ENCODE results near the gene GET4. TPM values are rescaled to one million over a fixed set of nuclear protein-coding genes. Genes with fewer than 3 reads are reported as not detected.

GET4 gene
- total and polyA plus RNA-seq, 2 of the 8 experiments (the other 6 are each of a cell fraction or from before 2014, with no cell fraction given) = 56.7 to 74.1 TPM

GRCh38 chr7:834277-834676 lies 42.1 kb upstream of the GET4 start:
- CTCF ChIA-PET (ENCODE audit: partially characterized antibody) = interaction anchor here (1.0 to 2.2 kb wide), 2 partner anchors 12 to 46 kb away, joined by 3 to 6 read pairs; no protein-coding TSS in a partner anchor
- H2AFZ ChIP-seq (ENCODE audit: low read length) = no peak overlapping the region

More at GRCh38 chr7:834277-834676, 42.1 kb upstream of the GET4 start:
- Histone ChIP-seq H2BK12ac (ENCODE audit: low read depth, low read length) (no peak overlapping the region), H3K18ac (ENCODE audit: extremely low read depth, low read length) (no peak overlapping the region), H3K4me2 (ENCODE audit: insufficient read depth in 1 of 2, low read depth in 2 of 2, low read length in 2 of 2) (no peak overlapping the region), H3K9ac (replicated peaks in 1 of 4; ENCODE audit: extremely low read depth in 1 of 4, low read depth in 3 of 4, low read length in 3 of 4) (no peak overlapping the region; a peak in 1 of 7 replicates), H3K14ac (ENCODE audit: insufficient read length) (no peak overlapping the region), H3K27ac (ENCODE audit: low read depth, low read length) (no peak overlapping the region), H2AK5ac (ENCODE audit: low read depth, low read length) (no peak overlapping the region), H2BK15ac (ENCODE audit: low read length) (no peak overlapping the region), H3K23ac (ENCODE audit: insufficient read length) (no peak overlapping the region), H2BK5ac (ENCODE audit: low read depth, low read length) (no peak overlapping the region), H3K4ac (replicated peaks; ENCODE audit: insufficient read length, low read depth, low read length) (no peak overlapping the region), H4K91ac (replicated peaks; ENCODE audit: insufficient read length, low read length) (no peak overlapping the region), H3K36me3 (ENCODE audit: control insufficient read depth in 2 of 4, insufficient read depth in 4 of 4, low read length in 3 of 4) (peaks cover 0 to 7% (median 4%) of the 10 kb centered on the region in 4 experiments; a peak in 5 of 8 replicates), H3K9me3 (ENCODE audit: insufficient read depth in 2 of 2, low read depth in 1 of 2, low read length in 1 of 2) (no peaks in the 10 kb centered on the region), H4K20me1 (replicated peaks in 1 of 2; ENCODE audit: control insufficient read depth in 1 of 2, insufficient read depth in 2 of 2, low read length in 2 of 2) (peaks cover 33 to 41% of the 10 kb centered on the region in 2 experiments), H3K23me2 (ENCODE audit: low read depth, low read length) (no peaks in the 10 kb centered on the region), H3K4me1 (replicated peaks in 1 of 4; ENCODE audit: control insufficient read depth in 3 of 4, insufficient read depth in 4 of 4, low read length in 3 of 4) (peaks cover 0 to 10% (median 5%) of the 10 kb centered on the region in 4 experiments; a peak in 6 of 7 replicates), H3K79me1 (ENCODE audit: low read depth, low read length) (peaks cover 26% of the 10 kb centered on the region), H4K5ac (ENCODE audit: insufficient read length, low read depth, low read length) (no peak overlapping the region), H3K56ac (replicated peaks; ENCODE audit: insufficient read length, low read depth, low read length) (no peak overlapping the region), H2BK20ac (ENCODE audit: low read length) (no peak overlapping the region), H3K79me2 (ENCODE audit: control insufficient read depth in 1 of 2, insufficient read depth in 2 of 2, low read length in 2 of 2) (peaks cover 26 to 96% of the 10 kb centered on the region in 2 experiments), H2BK120ac (replicated peaks; ENCODE audit: low read depth, low read length) (no peak overlapping the region), H3K27me3 (replicated peaks in 1 of 4; ENCODE audit: control insufficient read depth in 3 of 4, extremely low read depth in 1 of 4, insufficient read depth in 3 of 4, low read length in 3 of 4) (no peaks in the 10 kb centered on the region), H4K8ac (ENCODE audit: extremely low read depth, insufficient read depth, low read length) (peak overlapping the region; percentile 57), H3K4me3 (ENCODE audit: extremely low read depth in 1 of 4, insufficient read depth in 2 of 4, low read depth in 3 of 4, low read length in 4 of 4) (no peak overlapping the region)
- TF ChIP-seq SRF (IDR thresholded peaks at IDR 0.05; ENCODE audit: low read depth, low read length) = no peak
- TF ChIP-seq FOSL1 (IDR thresholded peaks at IDR 0.05; ENCODE audit: insufficient read depth, low read depth, low read length) = no peak
- no peak for TF ChIP-seq BACH1 (IDR thresholded peaks at IDR 0.05; ENCODE audit: low read length)
- no peak for TF ChIP-seq USF2 (IDR thresholded peaks at IDR 0.05; ENCODE audit: low read length)
- no peak for TF ChIP-seq PHF8 (conservative IDR thresholded peaks at IDR 0.05; ENCODE audit: low read depth, low read length)
- TF ChIP-seq CBX8 (IDR thresholded peaks at IDR 0.05; ENCODE audit: borderline replicate concordance, low read depth, low read length) = no peak
- no peak for TF ChIP-seq RFX5 (IDR thresholded peaks at IDR 0.05; ENCODE audit: borderline replicate concordance, low read depth, low read length)
- no peak for TF ChIP-seq HDAC2 (IDR thresholded peaks at IDR 0.05; ENCODE audit: borderline replicate concordance in 1 of 2, low read depth in 2 of 2, low read length in 2 of 2)
- TF ChIP-seq CHD1 (IDR thresholded peaks at IDR 0.05; ENCODE audit: low read depth, low read length) = no peak
- TF ChIP-seq BRCA1 (IDR thresholded peaks at IDR 0.05; ENCODE audit: low read depth, low read length) = no peak
- no peak for TF ChIP-seq TAF7 (optimal IDR thresholded peaks at IDR 0.05; ENCODE audit: borderline replicate concordance, low read depth, low read length)
- DNase-seq (ENCODE audit: low read depth in 1 of 2, low spot score in 2 of 2) (no peak), FAIRE-seq (no peak)
- POLR2A ChIA-PET (ENCODE audit: partially characterized antibody) = interaction anchor here (0.7 kb wide), 1 partner anchor 17 kb away, joined by 3 read pairs; no protein-coding TSS in a partner anchor
- 95% methylated on average over 12 of the region's 12 CpGs; no CpG with 5 or more reads in 1 of the 2 experiments for WGBS, 2 experiments (ENCODE audit: extremely low coverage in 1 of 2, insufficient coverage in 1 of 2, insufficient read length in 1 of 2, insufficient replicate concordance in 2 of 2, low coverage in 1 of 2, low lambda C conversion rate in 2 of 2, missing lambda C conversion rate in 1 of 2)

Data from H1 (cell line).